DOHH2 (cell line): ENCODE data around the gene CYP2J2.
A peak's percentile ranks its signal among the peaks of the same experiment; 100 is the strongest.

Experiments used
- EZH2phosphoT487 ChIP-seq: fragments of 200-600 bp; sonication (generic); IDR thresholded peaks from 2 replicates; pipeline ENCODE4 v1.6.1; 2017; ENCODE audit warnings: borderline replicate concordance, mild to moderate bottlenecking, antibody characterized with exemption, low read length, moderate library complexity, mixed read lengths
- TF ChIP-seq, protein P1 (sequence below): fragments of 200-600 bp; sonication (generic); IDR thresholded peaks from one replicate; pipeline ENCODE4 v1.5.1; 2014; ENCODE audit warnings: antibody characterized with exemption, mild to moderate bottlenecking, low read depth, low read length; ENCODE audit not compliant: poor library complexity, severe bottlenecking

DNA sequence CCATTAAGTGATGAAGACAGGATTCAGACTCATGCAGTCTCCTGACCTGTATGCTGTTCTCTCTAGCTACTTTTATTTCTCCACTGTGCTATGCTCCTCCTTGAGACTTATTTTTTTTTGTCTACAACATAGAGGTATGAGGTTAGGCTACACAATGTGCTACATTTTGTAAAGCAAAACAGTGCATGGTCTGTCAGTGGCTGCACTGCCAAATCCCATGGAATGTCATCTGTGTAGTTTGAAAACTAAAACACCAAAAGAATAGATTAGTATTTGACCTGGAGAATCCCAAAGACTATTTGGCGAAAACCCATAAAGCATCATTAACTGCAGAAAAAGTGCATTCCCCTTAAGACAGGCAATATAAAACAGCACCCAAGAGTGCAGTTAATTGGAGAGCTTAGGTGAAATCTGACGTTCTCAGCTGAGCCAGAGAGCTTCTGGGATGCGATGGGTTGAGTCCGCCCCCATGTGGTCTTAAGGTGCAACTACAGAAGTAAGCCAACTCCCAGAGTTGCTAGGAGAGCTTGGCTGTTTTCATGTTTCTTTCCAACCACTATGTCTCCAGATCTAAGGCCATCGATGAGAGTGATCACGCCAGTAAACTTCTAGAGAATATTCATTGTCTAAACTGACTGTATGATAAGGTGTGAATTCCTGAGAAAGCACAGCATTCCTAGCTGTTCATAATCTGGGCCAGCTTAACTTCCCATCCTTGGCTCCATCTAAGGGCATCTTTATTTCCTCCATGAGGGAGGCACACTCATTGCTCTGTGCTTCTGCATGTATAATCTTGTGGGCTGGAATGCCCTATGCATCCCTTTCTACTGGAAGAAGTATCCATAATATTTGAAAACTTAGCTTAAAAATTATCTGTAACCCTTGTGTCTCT lies 20.7 kb upstream of the CYP2J2 start:
- no peak for TF ChIP-seq EZH2phosphoT487
- TF ChIP-seq, protein P1, sequence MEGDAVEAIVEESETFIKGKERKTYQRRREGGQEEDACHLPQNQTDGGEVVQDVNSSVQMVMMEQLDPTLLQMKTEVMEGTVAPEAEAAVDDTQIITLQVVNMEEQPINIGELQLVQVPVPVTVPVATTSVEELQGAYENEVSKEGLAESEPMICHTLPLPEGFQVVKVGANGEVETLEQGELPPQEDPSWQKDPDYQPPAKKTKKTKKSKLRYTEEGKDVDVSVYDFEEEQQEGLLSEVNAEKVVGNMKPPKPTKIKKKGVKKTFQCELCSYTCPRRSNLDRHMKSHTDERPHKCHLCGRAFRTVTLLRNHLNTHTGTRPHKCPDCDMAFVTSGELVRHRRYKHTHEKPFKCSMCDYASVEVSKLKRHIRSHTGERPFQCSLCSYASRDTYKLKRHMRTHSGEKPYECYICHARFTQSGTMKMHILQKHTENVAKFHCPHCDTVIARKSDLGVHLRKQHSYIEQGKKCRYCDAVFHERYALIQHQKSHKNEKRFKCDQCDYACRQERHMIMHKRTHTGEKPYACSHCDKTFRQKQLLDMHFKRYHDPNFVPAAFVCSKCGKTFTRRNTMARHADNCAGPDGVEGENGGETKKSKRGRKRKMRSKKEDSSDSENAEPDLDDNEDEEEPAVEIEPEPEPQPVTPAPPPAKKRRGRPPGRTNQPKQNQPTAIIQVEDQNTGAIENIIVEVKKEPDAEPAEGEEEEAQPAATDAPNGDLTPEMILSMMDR: peak; percentile 89
